Ovary (tissue), 9 donors: ENCODE data around the gene TTC4. TPM values are rescaled to one million over a fixed set of nuclear protein-coding genes. Genes with fewer than 3 reads are reported as not detected.

Experiments used
- DNase-seq, 5 donors: peaks; one replicate each; pipeline ENCODE4 v3.0.0-alpha.2; 2019 to 2020
- H3K27ac ChIP-seq, 2 donors: fragments of 200-600 bp; one replicate each; pipeline versions ENCODE4 v1.5.1 to v1.8.0; 2019 to 2022
- H3K27me3 ChIP-seq: fragments of 200-600 bp; one replicate; pipeline ENCODE4 v1.8.0; 2022
- H3K36me3 ChIP-seq: fragments of 200-600 bp; sonication (generic); one replicate; pipeline ENCODE4 v1.5.1; 2019
- H3K4me1 ChIP-seq: one replicate; pipeline ENCODE4 v1.8.1; 2013; ENCODE audit warnings: mild to moderate bottlenecking, moderate library complexity; ENCODE audit not compliant: insufficient read depth
- H3K4me3 ChIP-seq: fragments of 200-600 bp; sonication (generic); one replicate; pipeline ENCODE4 v1.5.1; 2017
- H3K9me3 ChIP-seq, 2 donors: fragments of 200-600 bp in 1 of 2; sonication (generic) in 1 of 2; one replicate each; pipeline versions ENCODE4 v1.5.1 to v1.8.1; 2013 to 2019; ENCODE audit warnings: mild to moderate bottlenecking in 1 of 2, moderate library complexity in 1 of 2
- CTCF ChIP-seq, 3 donors: fragments of 450-650 bp in 2 of 3; fragments of 200-600 bp in 1 of 3; IDR thresholded peaks; one replicate each; pipeline versions ENCODE4 v1.5.1 to v1.8.0; 2016 to 2022; ENCODE audit warnings: antibody characterized with exemption in 3 of 3, mild to moderate bottlenecking in 1 of 3
- EP300 ChIP-seq: sonication (generic); formaldehyde crosslinking; IDR thresholded peaks from one replicate; pipeline ENCODE4 v1.6.1; 2017; ENCODE audit warnings: antibody characterized with exemption
- POLR2A ChIP-seq: fragments of 450-650 bp; IDR thresholded peaks from one replicate; pipeline ENCODE4 v1.6.1; 2017; ENCODE audit warnings: antibody characterized with exemption, mild to moderate bottlenecking, moderate library complexity
- WGBS, 3 donors: extraction: QIAGEN DNeasy Blood & Tissue Kit in 1 of 3; methylation state at CpG; one replicate each; pipeline versions ENCODE4 v1.1.5 to v1.1.7; 2013 to 2017; 5-methylcytosine and 5-hydroxymethylcytosine counted together
- intact Hi-C, 4 donors: fragments of 100-400 bp; cut with DNase I; formaldehyde crosslinking; loops; one replicate each; pipeline versions ENCODE4 v1.11.0 to v1.15.1; 2022 to 2023
- polyA plus RNA-seq, 2 donors: library from polyadenylated mRNA; stranded (reverse); fragments of 200-250 nt in 1 of 2; fragments of 350-450 nt in 1 of 2; fragmentation: Illumina TruSeq in 1 of 2; extraction: RNeasy Lipid Tissue Mini Kit (QIAGEN cat#74804) in 1 of 2; gene quantifications; one replicate each; pipeline ENCODE4 v1.2.3, GENCODE V29; 2013 to 2014
- total RNA-seq, 7 donors: library from RNA; depleted of rRNA in 2 of 7; stranded (reverse); fragments of >200 nt in 2 of 7; fragmentation: NEBNext Ultra II Directional in 3 of 7; extraction: Animal tissue kit (Norgen Biotek cat#: 25700) in 3 of 7; gene quantifications; one replicate each; pipeline versions ENCODE4 v1.1.0 to v1.2.4, GENCODE V29; 2016 to 2023
- donor health status: DM: no; HTN: no; CAD: no; lungs with moderate emphysema.
- donor health status: DM: no; HTN: no; CAD: no.
- donor health status: Bipolar disorder and iron deficiency.
- donor health status: DM: yes; HTN: yes; CAD: no.
- donor health status: DM: no; HTN: no; CAD: no.
- donor health status: DM: yes; HTN: yes; CAD: no.

TTC4 gene
- total and polyA plus RNA-seq, 9 donors, result 12.6 to 29.9 (median 19.9) TPM

- no peaks in the 10 kb centered on the region for H3K4me1 ChIP-seq
- no peaks in the 10 kb centered on the region for H3K9me3 ChIP-seq
- no peak overlapping the region for H3K4me3 ChIP-seq
- no peak for DNase-seq
- H3K27me3 ChIP-seq, result no peaks in the 10 kb centered on the region
- intact Hi-C loops, result no loop called here
- H3K27ac ChIP-seq, result no peak overlapping the region
- 92 to 93% (median 92%) methylated on average over 15 of the region's 15 CpGs for WGBS, 3 donors
- H3K36me3 ChIP-seq, result no peaks in the 10 kb centered on the region
- TF ChIP-seq POLR2A (no peak), EP300 (no peak), CTCF (IDR thresholded peaks at IDR 0.05) (no peak)
These were observed 20.4 kb upstream of the TTC4 start for GRCh38 chr1:54695221-54695620.

DNA sequence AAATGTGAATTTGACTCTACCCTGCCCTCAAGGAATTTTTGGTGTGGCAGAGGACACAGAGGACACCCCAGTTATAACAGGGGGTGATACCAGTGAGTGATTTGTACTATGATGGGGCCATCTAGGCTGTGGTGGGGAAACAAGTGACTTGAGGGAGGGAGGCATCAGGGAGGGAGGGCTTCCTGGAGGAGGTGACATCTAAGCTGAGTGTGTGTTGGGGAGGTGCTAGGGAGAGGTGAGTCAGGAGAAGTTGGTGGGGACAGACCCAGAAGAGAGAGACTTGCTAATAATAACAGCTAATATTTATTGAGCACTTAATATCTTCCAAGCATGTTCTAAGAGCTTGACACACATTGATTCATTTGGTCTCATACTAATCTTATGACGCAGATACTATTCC lies 19.9 kb upstream of the TTC4 start:
- no peak for TF ChIP-seq EP300
- no peak for TF ChIP-seq CTCF (IDR thresholded peaks at IDR 0.05)
- no peak for TF ChIP-seq POLR2A
- WGBS, 3 donors, result 80 to 90% (median 88%) methylated on average over 1 of the region's 1 CpG
- Histone ChIP-seq H3K27ac (no peak overlapping the region), H3K9me3 (no peaks in the 10 kb centered on the region), H3K36me3 (no peaks in the 10 kb centered on the region), H3K4me1 (no peaks in the 10 kb centered on the region), H3K4me3 (no peak overlapping the region), H3K27me3 (no peaks in the 10 kb centered on the region)
- intact Hi-C loops, result no loop called here
- no peak for DNase-seq

DNA sequence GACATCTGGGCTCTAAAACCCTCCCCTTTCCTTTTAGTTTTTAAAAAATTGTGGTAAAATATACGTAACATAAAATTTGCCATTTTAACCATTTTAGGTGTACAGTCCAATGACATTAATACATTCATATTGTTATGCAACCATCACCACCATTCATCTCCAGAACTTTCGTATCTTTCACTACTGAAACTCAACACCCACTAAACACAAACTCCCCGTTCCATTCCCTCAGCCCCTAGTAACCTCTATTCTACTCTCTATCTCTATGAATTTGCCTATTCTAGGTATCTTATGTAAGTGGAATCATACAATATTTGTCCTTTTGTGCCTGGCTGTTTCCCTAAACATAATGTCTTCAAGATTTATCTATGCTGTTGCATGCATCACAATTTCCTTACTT lies 19.4 kb upstream of the TTC4 start:
- intact Hi-C loops, result no loop called here
- H3K4me1 ChIP-seq, result no peaks in the 10 kb centered on the region
- no peak overlapping the region for H3K4me3 ChIP-seq
- TF ChIP-seq EP300, result no peak
- no peaks in the 10 kb centered on the region for H3K9me3 ChIP-seq
- no peak for DNase-seq
- no peaks in the 10 kb centered on the region for H3K27me3 ChIP-seq
- H3K27ac ChIP-seq, result no peak overlapping the region
- H3K36me3 ChIP-seq, result no peaks in the 10 kb centered on the region
- 87 to 89% (median 88%) methylated on average over 3 of the region's 3 CpGs for WGBS, 3 donors

DNA sequence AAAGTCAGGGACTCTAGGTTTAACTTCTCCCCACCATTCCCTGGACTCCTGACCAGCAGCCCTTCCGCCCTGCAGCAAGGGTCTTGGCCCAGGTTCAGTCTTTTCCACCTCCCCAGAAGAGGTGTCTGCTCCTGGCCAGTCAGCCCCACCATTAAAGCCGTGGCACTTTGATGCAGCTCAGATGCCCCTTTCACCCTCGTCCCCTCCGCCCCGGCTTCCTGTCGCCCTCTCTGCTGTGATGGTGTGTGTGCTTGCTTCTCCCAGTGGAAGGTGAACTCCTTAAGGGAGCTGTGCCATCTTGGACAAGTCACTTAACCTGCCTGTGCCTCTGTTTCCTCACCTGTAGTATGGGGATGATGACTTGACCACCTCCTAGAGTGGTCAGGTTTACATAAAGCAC lies 17.8 kb upstream of the TTC4 start:
- Histone ChIP-seq H3K27ac (no peak overlapping the region), H3K4me1 (no peaks in the 10 kb centered on the region), H3K9me3 (no peaks in the 10 kb centered on the region), H3K4me3 (no peak overlapping the region), H3K27me3 (no peaks in the 10 kb centered on the region), H3K36me3 (no peaks in the 10 kb centered on the region)
- intact Hi-C loops, result no loop called here
- 89 to 95% (median 94%) methylated on average over 6 of the region's 6 CpGs for WGBS, 3 donors
- TF ChIP-seq POLR2A (no peak), EP300 (no peak), CTCF (IDR thresholded peaks at IDR 0.05) (no peak)
- DNase-seq, result no peak

DNA sequence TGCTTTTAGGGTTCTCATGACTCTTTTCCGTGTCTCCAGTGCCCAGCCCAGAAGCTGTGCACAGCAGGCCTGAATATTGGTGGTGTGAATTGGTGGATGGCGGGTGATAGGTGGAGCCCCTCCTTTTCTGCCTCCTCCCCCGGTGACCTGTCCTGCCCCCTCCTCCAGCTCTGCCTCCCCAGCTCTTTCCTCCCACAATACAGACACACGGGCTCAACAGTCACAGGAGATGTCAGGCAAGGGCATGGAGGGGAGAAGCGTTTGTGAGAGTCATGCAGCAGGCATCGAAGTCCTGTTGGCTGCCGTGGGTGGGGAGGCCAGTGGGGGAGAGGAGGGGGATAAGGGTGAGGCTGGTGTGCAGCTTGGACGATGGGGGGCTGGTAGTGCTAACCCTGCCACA lies 17.3 kb upstream of the TTC4 start:
- no peak overlapping the region for H3K4me3 ChIP-seq
- no peaks in the 10 kb centered on the region for H3K4me1 ChIP-seq
- 41 to 46% (median 41%) methylated on average over 8 of the region's 8 CpGs for WGBS, 3 donors
- TF ChIP-seq CTCF (IDR thresholded peaks at IDR 0.05), result no peak
- TF ChIP-seq EP300, result no peak
- TF ChIP-seq POLR2A, result no peak
- no peaks in the 10 kb centered on the region for H3K9me3 ChIP-seq
- DNase-seq, result no peak
- H3K27ac ChIP-seq, result no peak overlapping the region
- intact Hi-C loops, result no loop called here
- no peaks in the 10 kb centered on the region for H3K27me3 ChIP-seq
- H3K36me3 ChIP-seq, result no peaks in the 10 kb centered on the region
